Measurements from ENCODE around the gene UBAP2. TPM values are rescaled to one million over a fixed set of nuclear protein-coding genes. Genes with fewer than 3 reads are reported as not detected.
"Not testable (repeated sequence)": the region's sequence is repeated elsewhere in the genome, so short reads cannot be mapped to it uniquely, and the experiment has no call there.

The UBAP2 gene
- total RNA-seq, 1 donor from 2014 or later, result 34.9 TPM

DNA sequence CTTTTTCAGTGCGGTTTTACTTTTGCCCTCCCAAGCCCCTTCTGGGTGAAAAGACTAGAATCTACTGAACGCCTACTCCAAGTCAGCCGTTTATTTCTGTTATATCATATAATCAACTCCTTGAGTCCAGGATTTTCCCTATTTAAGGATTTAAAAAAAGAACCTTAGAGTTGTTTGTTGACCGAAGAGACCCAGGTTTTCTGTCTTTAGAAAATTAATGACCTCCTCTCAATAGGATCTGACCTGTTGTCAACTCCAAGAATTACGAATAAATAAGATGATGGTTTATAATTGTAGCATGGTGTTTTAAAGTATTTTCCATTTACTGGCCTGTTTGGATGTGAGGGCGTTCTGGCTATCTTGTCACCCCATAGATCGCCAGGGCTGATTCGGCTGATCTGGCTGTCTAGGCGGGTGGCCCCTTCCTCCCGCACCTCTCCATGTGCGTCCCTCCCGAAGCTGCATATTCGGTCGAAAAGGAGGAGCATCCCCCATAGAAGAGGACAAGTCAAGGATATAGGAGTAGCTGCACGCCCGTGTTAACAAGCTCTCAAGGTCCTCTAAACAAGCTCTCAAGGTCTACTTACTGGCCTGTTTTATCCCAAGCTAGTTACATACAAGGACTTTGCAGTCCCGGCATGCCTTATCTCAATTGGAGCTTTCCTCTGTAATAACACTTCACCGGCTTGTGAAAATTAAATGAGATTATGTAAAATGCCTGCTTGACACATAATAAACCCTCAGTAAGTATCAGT is 1.1 kb upstream of the UBAP2 start:
- DNase-seq, result no peak
- intact Hi-C loops (cut with micrococcal nuclease), result no loop called here

GRCh38 chr9:34047864-34048726 is 592 bp downstream of the UBAP2 start:
- ATAC-seq, result peak; percentile 38
- intact Hi-C loops (cut with micrococcal nuclease), result no loop called here
- peak; percentile 62 for DNase-seq

More for the DNA sequence above, 1.1 kb upstream of the UBAP2 start:
- no peak for ATAC-seq

- intact Hi-C loops (cut with micrococcal nuclease), result no loop called here
- ATAC-seq (no peak), DNase-seq (no peak)
These were observed 1.8 kb downstream of the UBAP2 start for GRCh38 chr9:34046784-34047379.

- DNase-seq (no peak), ATAC-seq (no peak)
- intact Hi-C loops (cut with micrococcal nuclease), result no loop called here
These were observed 2.8 kb downstream of the UBAP2 start for GRCh38 chr9:34045903-34046302.

GRCh38 chr9:34042074-34042473 is 6.6 kb downstream of the UBAP2 start:
- DNase-seq; intact Hi-C loops (cut with micrococcal nuclease); ATAC-seq: not testable (repeated sequence)

DNA sequence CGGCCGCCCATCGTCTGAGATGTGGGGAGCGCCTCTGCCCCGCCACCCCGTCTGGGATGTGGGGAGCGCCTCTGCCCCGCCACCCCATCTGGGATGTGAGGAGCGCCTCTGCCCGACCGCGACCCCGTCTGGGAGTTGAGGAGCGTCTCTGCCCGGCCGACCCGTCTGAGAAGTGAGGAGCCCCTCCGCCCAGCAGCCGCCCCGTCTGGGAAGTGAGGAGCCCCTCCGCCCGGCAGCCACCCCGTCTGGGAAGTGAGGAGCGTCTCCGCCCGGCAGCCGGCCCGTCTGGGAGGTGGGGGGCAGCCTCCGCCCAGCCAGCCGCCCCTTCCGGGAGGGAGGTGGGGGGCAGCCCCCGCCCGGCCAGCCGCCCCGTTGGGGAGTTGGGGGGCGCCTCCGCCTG is 9.8 kb downstream of the UBAP2 start:
- ATAC-seq; DNase-seq; intact Hi-C loops (cut with micrococcal nuclease): not testable (repeated sequence)

DNA sequence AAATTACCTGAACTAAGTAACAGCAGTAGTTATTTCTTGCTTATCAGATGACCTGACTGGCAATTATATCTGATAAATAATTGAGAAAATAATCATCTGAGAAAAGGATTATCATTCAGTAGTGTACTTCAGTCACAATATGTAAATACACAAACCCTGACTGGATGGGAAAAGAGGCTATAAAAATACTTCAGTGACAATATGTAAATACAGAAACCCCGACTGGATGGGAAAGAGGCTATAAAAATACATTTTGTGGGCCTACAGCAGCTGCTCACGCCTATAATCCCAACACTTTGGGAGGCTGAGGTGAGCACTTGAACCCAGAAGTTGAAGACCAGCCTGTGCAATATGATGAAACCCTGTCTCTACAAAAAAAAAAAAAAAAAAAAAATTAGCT is 11.1 kb downstream of the UBAP2 start:
- intact Hi-C loops (cut with micrococcal nuclease), result no loop called here
- ATAC-seq, result no peak
- DNase-seq, result no peak

DNA sequence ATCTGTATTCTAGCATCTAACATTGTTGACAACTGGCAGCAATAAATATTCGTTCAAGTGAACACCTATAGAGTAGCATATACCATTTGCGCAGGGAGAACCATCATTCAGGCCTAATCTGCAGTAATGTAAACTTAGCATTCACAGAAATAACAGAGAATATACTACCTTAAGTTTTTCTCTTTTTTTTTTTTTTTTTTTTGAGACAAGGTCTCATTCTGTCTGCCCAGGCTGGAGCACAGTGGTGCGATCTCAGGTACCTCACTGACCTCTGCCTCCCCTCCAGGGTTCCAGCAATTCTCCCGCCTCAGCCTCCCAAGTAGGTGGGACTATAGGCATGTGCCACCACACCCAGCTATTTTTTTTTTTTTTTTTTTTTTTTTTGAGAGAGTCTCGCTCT is 12.1 kb downstream of the UBAP2 start:
- DNase-seq (no peak), ATAC-seq (no peak)
- intact Hi-C loops (cut with micrococcal nuclease), result no loop called here

DNA sequence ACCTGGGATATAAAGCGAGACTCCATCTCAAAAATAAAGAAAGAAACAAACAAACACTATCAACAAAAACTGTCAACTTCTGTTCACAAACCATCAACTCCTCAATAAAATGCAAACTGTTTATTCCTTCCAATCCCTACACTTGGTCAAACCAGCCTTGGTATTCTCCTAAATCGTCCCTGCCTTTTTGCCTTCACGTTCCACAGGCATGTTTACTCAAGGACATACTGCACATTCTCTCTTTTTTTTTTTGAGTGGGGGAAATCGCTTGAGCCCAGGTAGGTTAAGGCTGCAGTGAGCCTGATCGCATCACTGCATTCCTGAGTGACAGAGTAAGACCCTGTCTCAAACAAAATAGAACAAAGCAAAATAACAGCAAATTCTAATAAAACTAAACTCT is 13.0 kb downstream of the UBAP2 start:
- DNase-seq (no peak), ATAC-seq (no peak)
- intact Hi-C loops (cut with micrococcal nuclease), result no loop called here

DNA sequence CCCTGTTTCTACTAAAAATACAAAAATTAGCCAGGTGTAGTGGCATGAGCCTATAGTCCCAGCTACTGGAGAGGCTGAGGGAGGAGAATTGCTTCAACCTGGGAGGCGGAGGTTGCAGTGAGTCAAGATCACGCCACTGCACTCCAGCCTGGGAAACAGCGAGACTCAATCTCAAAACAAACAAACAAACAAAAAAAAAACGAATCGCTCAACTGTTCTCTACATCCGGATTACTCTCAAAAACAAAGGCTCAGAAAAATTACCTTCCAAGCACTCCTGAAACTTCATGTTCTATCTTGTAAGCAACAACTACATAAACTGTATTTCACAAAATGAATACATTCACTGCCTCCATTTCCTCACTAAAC is 14.0 kb downstream of the UBAP2 start:
- intact Hi-C loops (cut with micrococcal nuclease), result no loop called here
- ATAC-seq (no peak), DNase-seq (no peak)

GRCh38 chr9:34032631-34033030 is 16.1 kb downstream of the UBAP2 start:
- intact Hi-C loops (cut with micrococcal nuclease), result no loop called here
- no peak for ATAC-seq
- DNase-seq, result no peak

DNA sequence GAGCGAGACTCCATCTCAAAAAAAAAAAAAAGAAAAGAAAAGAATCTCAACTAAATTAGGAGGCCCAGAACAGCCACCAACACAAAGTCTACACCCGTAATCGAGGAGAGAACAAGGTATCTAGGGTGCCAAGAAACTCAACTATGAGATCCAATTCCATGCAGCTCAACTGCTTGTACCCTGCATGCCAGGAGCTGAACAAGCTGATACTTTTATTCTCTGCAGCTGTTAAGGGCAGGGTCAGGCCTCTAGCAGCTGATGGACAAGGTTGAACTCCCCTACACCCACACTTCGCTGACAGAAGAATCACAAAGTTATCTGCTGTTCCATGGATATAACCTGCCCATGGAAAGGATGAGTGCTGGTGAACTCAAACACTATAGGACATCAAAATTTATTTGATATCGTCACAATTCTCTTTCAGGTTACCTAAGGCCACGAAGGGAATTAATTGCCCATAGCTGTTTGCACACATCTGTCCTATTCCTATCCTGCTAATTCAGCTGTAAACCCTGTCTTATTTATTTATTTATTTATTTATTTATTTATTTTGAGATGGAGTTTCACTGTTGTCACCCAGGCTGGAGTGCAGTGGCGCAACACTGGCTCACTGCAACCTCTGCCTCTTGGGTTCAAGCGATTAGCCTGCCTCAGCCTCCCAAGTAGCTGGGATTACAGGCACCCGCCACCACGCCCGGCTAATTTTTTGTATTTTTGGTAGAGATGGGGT is 20.7 kb downstream of the UBAP2 start:
- DNase-seq (no peak), ATAC-seq (peak; percentile 49)
- intact Hi-C loops (cut with micrococcal nuclease), result no loop called here

GRCh38 chr9:34025811-34026210 is 22.9 kb downstream of the UBAP2 start:
- DNase-seq (no peak), ATAC-seq (no peak)
- intact Hi-C loops (cut with micrococcal nuclease), result no loop called here

GRCh38 chr9:34025062-34025461 is 23.6 kb downstream of the UBAP2 start:
- ATAC-seq (peak; percentile 93), DNase-seq (no peak)
- intact Hi-C loops (cut with micrococcal nuclease), result no loop called here

GRCh38 chr9:34024476-34024875 is 24.2 kb downstream of the UBAP2 start:
- ATAC-seq; DNase-seq; intact Hi-C loops (cut with micrococcal nuclease): not testable (repeated sequence)

- DNase-seq (no peak), ATAC-seq (no peak)
- intact Hi-C loops (cut with micrococcal nuclease), result no loop called here
These were observed 32.5 kb downstream of the UBAP2 start for GRCh38 chr9:34016149-34016548.

DNA sequence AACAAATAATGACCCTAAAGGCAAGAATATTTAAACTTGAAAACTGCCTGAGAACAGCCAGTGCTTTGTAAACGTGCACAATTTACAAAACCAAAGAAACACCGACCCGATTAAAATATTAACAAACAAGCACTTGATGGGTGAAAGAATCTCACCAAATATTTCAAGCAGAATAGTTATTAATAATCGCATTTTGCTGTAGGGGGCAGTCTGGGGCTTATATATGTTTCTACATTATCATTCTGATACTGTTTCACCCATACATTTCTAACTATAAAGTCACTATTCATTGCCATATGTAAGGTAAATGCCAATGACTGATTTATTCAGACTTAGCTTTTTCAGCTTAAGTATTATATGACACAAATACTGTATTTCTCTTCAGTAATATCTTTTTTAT is 37.7 kb downstream of the UBAP2 start:
- intact Hi-C loops (cut with micrococcal nuclease), result no loop called here
- ATAC-seq (no peak), DNase-seq (no peak)

- ATAC-seq (no peak), DNase-seq (no peak)
- intact Hi-C loops (cut with micrococcal nuclease), result no loop called here
These were observed 46.7 kb downstream of the UBAP2 start for GRCh38 chr9:34001951-34002350.

DNA sequence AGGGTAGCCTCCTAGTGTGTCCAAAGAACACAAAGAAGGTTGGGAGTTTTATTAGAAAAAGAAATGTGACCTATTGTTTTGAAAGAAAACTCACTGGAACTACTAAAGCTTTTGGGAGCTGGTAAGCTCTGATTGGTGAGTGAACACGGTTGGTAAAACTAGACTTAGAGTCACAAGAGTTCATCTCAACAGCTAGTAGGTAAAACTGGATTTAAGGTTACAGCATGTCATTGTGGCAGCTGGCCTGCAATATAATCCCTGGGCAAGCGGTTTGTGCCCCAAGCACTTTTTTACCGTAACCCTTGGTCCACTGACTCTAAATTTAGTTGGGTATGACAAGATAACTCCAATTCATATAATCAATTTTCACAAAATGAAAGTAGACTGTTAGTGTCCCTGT is 47.4 kb downstream of the UBAP2 start:
- intact Hi-C loops (cut with micrococcal nuclease), result no loop called here
- DNase-seq (no peak), ATAC-seq (peak; percentile 22)

DNA sequence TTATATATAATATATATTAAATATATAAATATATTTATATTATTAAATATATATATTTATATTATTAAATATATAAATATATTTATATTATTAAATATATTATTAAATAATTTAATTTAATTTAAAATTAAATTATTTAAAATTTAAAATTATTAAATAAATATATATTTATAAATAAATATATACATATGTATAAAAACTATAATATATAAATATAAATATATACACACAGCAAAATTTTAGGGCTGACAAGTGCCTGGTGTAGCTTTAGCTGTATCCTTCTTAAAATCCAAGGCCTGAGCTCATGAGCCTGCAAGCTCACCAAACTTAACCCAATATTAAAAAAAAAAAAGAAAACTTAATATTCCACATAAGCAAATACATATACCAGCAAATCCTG is 53.2 kb downstream of the UBAP2 start:
- no peak for DNase-seq
- intact Hi-C loops (cut with micrococcal nuclease), result no loop called here
- ATAC-seq, result no peak
